T-helper 2 cell treated with Interferon-gamma antibody and Interleukin-4, amounts not matched to agents 5 μg/mL and 100 μg/mL, for 36 hours (primary cell): Measurements from ENCODE around the gene PUDP.
"Not testable (repeated sequence)": the region's sequence is repeated elsewhere in the genome, so short reads cannot be mapped to it uniquely, and the experiment has no call there.

Experiments used
- DNase-seq: peaks from one replicate; pipeline ENCODE4 v3.0.0; 2021; ENCODE audit warnings: low spot score
- H3K27ac Mint-ChIP-seq: one replicate; pipeline ENCODE4 v1.8.0; 2021; ENCODE audit warnings: mild to moderate bottlenecking, mixed read lengths
- H3K27me3 Mint-ChIP-seq: one replicate; pipeline ENCODE4 v1.8.0; 2021; ENCODE audit warnings: low read depth, mixed read lengths
- H3K36me3 Mint-ChIP-seq: one replicate; pipeline ENCODE4 v1.8.0; 2021; ENCODE audit warnings: low read depth, mixed read lengths
- H3K4me1 Mint-ChIP-seq: one replicate; pipeline ENCODE4 v1.8.0; 2021; ENCODE audit warnings: low read depth, mixed read lengths
- H3K4me3 Mint-ChIP-seq: one replicate; pipeline ENCODE4 v1.8.0; 2022; ENCODE audit warnings: mild to moderate bottlenecking, moderate library complexity, mixed read lengths
- H3K9me3 Mint-ChIP-seq: one replicate; pipeline ENCODE4 v1.8.0; 2021; ENCODE audit warnings: mixed read lengths

Gene PUDP

GRCh38 chrX:7147978-7148854, at the start of gene PUDP:
TSS of gene PUDP (minus strand) at chrX:7148153. CDS start at chrX:7148113, 40 bp downstream.
- no peaks in the 10 kb centered on the region for H3K27me3 Mint-ChIP-seq

GRCh38 chrX:7194606-7195005, 46.7 kb upstream of the PUDP start:
- Mint-ChIP-seq H3K27ac (no peak overlapping the region), H3K9me3 (no peaks in the 10 kb centered on the region), H3K27me3 (no peaks in the 10 kb centered on the region), H3K4me1 (no peaks in the 10 kb centered on the region), H3K36me3 (no peaks in the 10 kb centered on the region), H3K4me3 (no peak overlapping the region)
- no peak for DNase-seq

More at GRCh38 chrX:7147978-7148854, at the start of gene PUDP:
- Mint-ChIP-seq H3K27ac (peak within 1 kb of the TSS; percentile 86), H3K9me3 (no peaks in the 10 kb centered on the region), H3K4me3 (peak within 1 kb of the TSS; percentile 83), H3K4me1 (peaks cover 20% of the 10 kb centered on the region), H3K36me3 (no peaks in the 10 kb centered on the region)
- peak; percentile 84 for DNase-seq

- Mint-ChIP-seq H3K27ac (no peak overlapping the region), H3K4me1 (no peaks in the 10 kb centered on the region), H3K4me3 (no peak overlapping the region), H3K36me3 (no peaks in the 10 kb centered on the region), H3K9me3 (no peaks in the 10 kb centered on the region), H3K27me3 (no peaks in the 10 kb centered on the region)
- no peak for DNase-seq
Measured at GRCh38 chrX:7192871-7193270, 44.9 kb upstream of the PUDP start.

- H3K27me3 Mint-ChIP-seq = no peaks in the 10 kb centered on the region
- no peak for DNase-seq
- H3K4me1 Mint-ChIP-seq = no peaks in the 10 kb centered on the region
- H3K27ac Mint-ChIP-seq = no peak overlapping the region
- H3K4me3 Mint-ChIP-seq = no peak overlapping the region
- H3K9me3 Mint-ChIP-seq = no peaks in the 10 kb centered on the region
- no peaks in the 10 kb centered on the region for H3K36me3 Mint-ChIP-seq
Measured at GRCh38 chrX:7191681-7192110, 43.7 kb upstream of the PUDP start.

GRCh38 chrX:7190157-7190556, 42.2 kb upstream of the PUDP start:
- Mint-ChIP-seq H3K9me3 (no peaks in the 10 kb centered on the region), H3K27me3 (no peaks in the 10 kb centered on the region), H3K4me1 (no peaks in the 10 kb centered on the region), H3K27ac (no peak overlapping the region), H3K36me3 (no peaks in the 10 kb centered on the region), H3K4me3 (no peak overlapping the region)
- DNase-seq = no peak

GRCh38 chrX:7188672-7189071, 40.7 kb upstream of the PUDP start:
- Mint-ChIP-seq H3K4me3 (no peak overlapping the region), H3K4me1 (no peaks in the 10 kb centered on the region), H3K27ac (no peak overlapping the region), H3K27me3 (no peaks in the 10 kb centered on the region), H3K36me3 (no peaks in the 10 kb centered on the region), H3K9me3 (no peaks in the 10 kb centered on the region)
- no peak for DNase-seq

GRCh38 chrX:7184816-7185215, 36.9 kb upstream of the PUDP start:
- DNase-seq = no peak
- H3K27me3 Mint-ChIP-seq = no peaks in the 10 kb centered on the region
- no peaks in the 10 kb centered on the region for H3K9me3 Mint-ChIP-seq
- no peaks in the 10 kb centered on the region for H3K36me3 Mint-ChIP-seq
- no peaks in the 10 kb centered on the region for H3K4me1 Mint-ChIP-seq
- H3K4me3 Mint-ChIP-seq = no peak overlapping the region
- no peak overlapping the region for H3K27ac Mint-ChIP-seq

- no peaks in the 10 kb centered on the region for H3K27me3 Mint-ChIP-seq
- no peak for DNase-seq
- no peak overlapping the region for H3K27ac Mint-ChIP-seq
- H3K4me1 Mint-ChIP-seq = no peaks in the 10 kb centered on the region
- H3K36me3 Mint-ChIP-seq = no peaks in the 10 kb centered on the region
- H3K4me3 Mint-ChIP-seq = no peak overlapping the region
- no peaks in the 10 kb centered on the region for H3K9me3 Mint-ChIP-seq
Measured at GRCh38 chrX:7179446-7179845, 31.5 kb upstream of the PUDP start.

- H3K27me3 Mint-ChIP-seq, H3K9me3 Mint-ChIP-seq, H3K36me3 Mint-ChIP-seq, H3K4me1 Mint-ChIP-seq, H3K27ac Mint-ChIP-seq, DNase-seq, H3K4me3 Mint-ChIP-seq: not testable (repeated sequence)
Measured at GRCh38 chrX:7178859-7179258, 30.9 kb upstream of the PUDP start.

GRCh38 chrX:7170898-7171297, 22.9 kb upstream of the PUDP start:
- Mint-ChIP-seq H3K27me3 (no peaks in the 10 kb centered on the region), H3K4me3 (no peak overlapping the region), H3K9me3 (no peaks in the 10 kb centered on the region), H3K4me1 (no peaks in the 10 kb centered on the region), H3K36me3 (no peaks in the 10 kb centered on the region), H3K27ac (no peak overlapping the region)
- peak; percentile 4 for DNase-seq

GRCh38 chrX:7169627-7170026, 21.7 kb upstream of the PUDP start:
- DNase-seq = no peak
- Mint-ChIP-seq H3K27ac (no peak overlapping the region), H3K27me3 (no peaks in the 10 kb centered on the region), H3K36me3 (no peaks in the 10 kb centered on the region), H3K4me3 (no peak overlapping the region), H3K4me1 (no peaks in the 10 kb centered on the region), H3K9me3 (no peaks in the 10 kb centered on the region)

- H3K4me3 Mint-ChIP-seq = no peak overlapping the region
- H3K27ac Mint-ChIP-seq = no peak overlapping the region
- DNase-seq = no peak
- H3K4me1 Mint-ChIP-seq = no peaks in the 10 kb centered on the region
- no peaks in the 10 kb centered on the region for H3K9me3 Mint-ChIP-seq
- no peaks in the 10 kb centered on the region for H3K27me3 Mint-ChIP-seq
- no peaks in the 10 kb centered on the region for H3K36me3 Mint-ChIP-seq
Measured at GRCh38 chrX:7168371-7168770, 20.4 kb upstream of the PUDP start.

- Mint-ChIP-seq H3K9me3 (no peaks in the 10 kb centered on the region), H3K27me3 (peaks cover 4% of the 10 kb centered on the region), H3K4me3 (no peak overlapping the region), H3K36me3 (no peaks in the 10 kb centered on the region), H3K27ac (no peak overlapping the region), H3K4me1 (no peaks in the 10 kb centered on the region)
- DNase-seq = no peak
Measured at GRCh38 chrX:7164174-7164573, 16.2 kb upstream of the PUDP start.

- Mint-ChIP-seq H3K4me3 (no peak overlapping the region), H3K36me3 (no peaks in the 10 kb centered on the region), H3K4me1 (no peaks in the 10 kb centered on the region), H3K27ac (no peak overlapping the region), H3K27me3 (peaks cover 4% of the 10 kb centered on the region), H3K9me3 (no peaks in the 10 kb centered on the region)
- DNase-seq = no peak
Measured at GRCh38 chrX:7163146-7163677, 15.3 kb upstream of the PUDP start.
